Lung (tissue), 12 donors: ENCODE measurements around the gene TNFRSF21. TPM values are rescaled to one million over a fixed set of nuclear protein-coding genes. Genes with fewer than 3 reads are reported as not detected.

Experiments used
- ATAC-seq: fragments of 200-7000 bp; cut with Tn5 transposase; one replicate; pipeline ENCODE4 v1.9.1; 2020; ENCODE audit warnings: moderate number of reproducible peaks; ENCODE audit not compliant: insufficient read depth, low FRiP score
- DNase-seq, 3 donors: peaks; one replicate each; pipeline ENCODE4 v3.0.0-alpha.2; 2013 to 2017
- H3K27ac ChIP-seq, 2 donors: one replicate each; pipeline ENCODE4 v1.5.1; 2013; ENCODE audit warnings: mild to moderate bottlenecking in 2 of 2, moderate library complexity in 2 of 2, control low read depth in 1 of 2, inconsistent platforms in 1 of 2, low read depth in 1 of 2, low read length in 1 of 2
- H3K27me3 ChIP-seq, 3 donors: one replicate each; pipeline ENCODE4 v1.5.1; 2013; ENCODE audit warnings: low read length in 2 of 3; ENCODE audit not compliant: control insufficient read depth in 3 of 3, insufficient read depth in 3 of 3
- H3K36me3 ChIP-seq, 4 donors: one replicate each; pipeline ENCODE4 v1.5.1; 2013; ENCODE audit warnings: low read length in 4 of 4, mild to moderate bottlenecking in 1 of 4, moderate library complexity in 1 of 4; ENCODE audit not compliant: control insufficient read depth in 4 of 4, insufficient read depth in 4 of 4
- H3K4me1 ChIP-seq, 5 donors: one replicate each; pipeline ENCODE4 v1.5.1; 2013; ENCODE audit warnings: low read length in 5 of 5, mild to moderate bottlenecking in 2 of 5, moderate library complexity in 1 of 5; ENCODE audit not compliant: control insufficient read depth in 5 of 5, insufficient read depth in 5 of 5
- H3K4me3 ChIP-seq: one replicate; pipeline ENCODE4 v1.5.1; 2013; ENCODE audit warnings: mild to moderate bottlenecking, control low read depth, moderate library complexity
- H3K9ac ChIP-seq, 2 donors: one replicate each; pipeline ENCODE4 v1.5.1; 2013; ENCODE audit warnings: low read length in 2 of 2, control low read depth in 1 of 2; ENCODE audit not compliant: insufficient read depth in 1 of 2
- H3K9me3 ChIP-seq, 4 donors: one replicate each; pipeline ENCODE4 v1.5.1; 2013; ENCODE audit warnings: low read length in 3 of 4, mild to moderate bottlenecking in 1 of 4, moderate library complexity in 1 of 4; ENCODE audit not compliant: control insufficient read depth in 4 of 4, insufficient read depth in 3 of 4
- CTCF ChIP-seq: IDR thresholded peaks from 2 replicates; pipeline ENCODE4 v1.5.1; 2012; ENCODE audit warnings: mild to moderate bottlenecking; ENCODE audit errors: control extremely low read depth, extremely low read depth
- WGBS, 2 donors: extraction: QIAGEN DNeasy Blood & Tissue Kit; methylation state at CpG; one replicate each; pipeline ENCODE4 v1.1.7; 2013; 5-methylcytosine and 5-hydroxymethylcytosine counted together
- polyA plus RNA-seq, 2 donors: library from polyadenylated mRNA; stranded (reverse); fragments of 200-250 nt; gene quantifications; one replicate each; pipeline ENCODE4 v1.2.1, GENCODE V29; 2013
- total RNA-seq, 2 donors: library from RNA; depleted of rRNA in 1 of 2; stranded (reverse); fragments of >200 nt in 1 of 2; gene quantifications; one replicate each; pipeline ENCODE4 v1.2.1, GENCODE V29; 2014 to 2021
- donor health status: control.
- donor health status: control.
- donor health status: Bipolar disorder and iron deficiency.
- donor health status: healthy.
- donor health status: DM: yes; HTN: yes; CAD: no.

The TNFRSF21 gene
- total and polyA plus RNA-seq, 4 donors = 11.1 to 36.6 (median 24.5) TPM

- Histone ChIP-seq H3K27me3 (no peaks in the 10 kb centered on the region), H3K27ac (no peak overlapping the region), H3K4me3 (no peak overlapping the region), H3K4me1 (peaks cover 0 to 1% (median 0%) of the 10 kb centered on the region in 5 donors), H3K9ac (no peak overlapping the region), H3K9me3 (peaks cover 0 to 2% (median 0%) of the 10 kb centered on the region in 4 donors), H3K36me3 (no peaks in the 10 kb centered on the region)
- no peak for ATAC-seq
- no peak for DNase-seq
- no peak for TF ChIP-seq CTCF
- WGBS, 2 donors = 47 to 97% methylated on average over 2 of the region's 2 CpGs
These were observed 105.6 kb downstream of the TNFRSF21 start for GRCh38 chr6:47203938-47204611.

GRCh38 chr6:47203266-47203937, 106.3 kb downstream of the TNFRSF21 start:
- no peak overlapping the region for H3K9ac ChIP-seq
- H3K27ac ChIP-seq = no peak overlapping the region
- no peaks in the 10 kb centered on the region for H3K27me3 ChIP-seq
- no peaks in the 10 kb centered on the region for H3K36me3 ChIP-seq
- peaks cover 0 to 2% (median 0%) of the 10 kb centered on the region in 4 donors for H3K9me3 ChIP-seq
- TF ChIP-seq CTCF = no peak
- 48 to 51% methylated on average over 4 of the region's 4 CpGs for WGBS, 2 donors
- ATAC-seq (no peak), DNase-seq (no peak)
- H3K4me3 ChIP-seq = no peak overlapping the region
- peaks cover 0 to 1% (median 0%) of the 10 kb centered on the region in 5 donors for H3K4me1 ChIP-seq

GRCh38 chr6:47202644-47203205, 107.0 kb downstream of the TNFRSF21 start:
- TF ChIP-seq CTCF = no peak
- WGBS, 2 donors = 82 to 83% methylated on average over 2 of the region's 2 CpGs
- peaks cover 0 to 2% (median 0%) of the 10 kb centered on the region in 4 donors for H3K9me3 ChIP-seq
- ATAC-seq (no peak), DNase-seq (no peak)
- H3K27ac ChIP-seq = no peak overlapping the region
- H3K27me3 ChIP-seq = no peaks in the 10 kb centered on the region
- no peak overlapping the region for H3K9ac ChIP-seq
- H3K4me1 ChIP-seq = peaks cover 0 to 1% (median 0%) of the 10 kb centered on the region in 5 donors
- no peak overlapping the region for H3K4me3 ChIP-seq
- no peaks in the 10 kb centered on the region for H3K36me3 ChIP-seq
